Calu3 (cell line): ENCODE measurements around the gene S1PR1. TPM values are rescaled to one million over a fixed set of nuclear protein-coding genes. Genes with fewer than 3 reads are reported as not detected.

ENCODE experiments used
- BruUV-seq: library from RNA; stranded (reverse); fragments of 400-500 nt; replicated peaks from 2 replicates; lab custom pipeline; 2021; lab: Mats Ljungman, UMichigan
- CTCF ChIA-PET: fragments of 300-600 bp; sonication (Branson Sonifier 250); formaldehyde crosslinking; loops from one replicate; lab custom pipeline; 2022; ENCODE audit warnings: antibody characterized with exemption; lab: Charles Lee
- DNase-seq: peaks from one replicate; pipeline ENCODE4 v3.0.0; 2022
- H3K27ac Mint-ChIP-seq: one replicate; pipeline ENCODE4 v1.8.0; 2022; ENCODE audit warnings: mixed read lengths; ENCODE audit not compliant: unreplicated experiment
- H3K27me3 Mint-ChIP-seq: one replicate; pipeline ENCODE4 v1.8.0; 2022; ENCODE audit warnings: mixed read lengths; ENCODE audit not compliant: unreplicated experiment
- H3K36me3 Mint-ChIP-seq: one replicate; pipeline ENCODE4 v1.8.0; 2022; ENCODE audit warnings: mild to moderate bottlenecking, moderate library complexity, mixed read lengths; ENCODE audit not compliant: insufficient read depth, unreplicated experiment
- H3K4me1 Mint-ChIP-seq: one replicate; pipeline ENCODE4 v1.8.0; 2022; ENCODE audit warnings: mild to moderate bottlenecking, low read depth, mixed read lengths; ENCODE audit not compliant: unreplicated experiment
- H3K4me3 Mint-ChIP-seq: one replicate; pipeline ENCODE4 v1.8.0; 2022; ENCODE audit warnings: mild to moderate bottlenecking, low read depth, moderate library complexity, mixed read lengths; ENCODE audit not compliant: unreplicated experiment
- H3K9me3 Mint-ChIP-seq: one replicate; pipeline ENCODE4 v1.8.0; 2022; ENCODE audit warnings: low read depth, mixed read lengths; ENCODE audit not compliant: unreplicated experiment
- intact Hi-C: fragments of 100-400 bp; cut with micrococcal nuclease; formaldehyde crosslinking; loops from one replicate; pipeline ENCODE4 v1.10.0; 2022; ENCODE audit not compliant: unreplicated experiment
- total RNA-seq: library from RNA; stranded (reverse); gene quantifications from 2 replicates; pipeline ENCODE4 v1.2.3, GENCODE V29; 2022
- TF ChIP-seq, protein P1 (sequence below): fragments of 200-600 bp; IDR thresholded peaks from one replicate; pipeline ENCODE4 v1.8.0; 2022; ENCODE audit warnings: antibody characterized with exemption; ENCODE audit not compliant: unreplicated experiment

Gene S1PR1
- total RNA-seq, 1 experiment from 2014 or later: not detected

DNA sequence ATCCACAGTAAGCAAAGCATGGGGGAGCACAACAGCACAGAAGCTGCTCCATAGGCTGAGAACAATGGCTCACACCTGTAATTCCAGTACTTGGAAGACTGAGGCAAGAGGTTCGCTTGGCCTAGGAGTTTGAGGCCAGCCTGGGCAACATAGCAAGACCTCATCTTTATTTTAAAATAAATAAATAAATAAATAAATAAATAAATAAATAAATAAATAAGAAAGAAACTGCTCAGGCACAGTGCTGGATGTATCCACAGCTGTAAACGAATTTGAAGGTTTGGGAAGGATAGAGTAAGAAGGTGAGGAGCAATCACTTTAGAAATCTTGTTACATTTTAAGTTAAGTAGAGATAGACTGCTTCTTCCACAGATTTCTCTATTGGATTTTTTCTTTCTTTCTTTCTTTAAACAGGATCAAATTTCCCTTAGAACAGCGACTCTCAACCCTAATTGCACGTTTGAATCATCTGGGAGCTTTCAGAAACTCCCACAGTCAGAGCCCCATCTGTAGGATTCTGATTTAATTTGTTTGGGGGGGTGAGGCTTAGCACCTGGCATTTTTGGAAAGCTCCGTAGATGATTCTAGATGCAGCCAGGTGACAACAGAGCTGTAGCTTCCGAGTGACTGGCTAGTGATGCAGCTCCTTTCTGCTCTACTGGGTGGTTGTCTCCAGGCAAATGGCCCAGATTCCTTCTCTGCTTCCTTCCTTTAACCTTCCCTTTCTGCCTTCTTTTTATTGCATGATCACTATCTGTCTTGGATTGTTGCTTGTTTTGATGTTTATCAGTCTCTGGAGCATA, 53.5 kb downstream of the S1PR1 start:
- no TSS peak for BruUV-seq
- H3K4me3 Mint-ChIP-seq: no peak overlapping the region
- no peaks in the 10 kb centered on the region for H3K27me3 Mint-ChIP-seq
- peaks cover 5% of the 10 kb centered on the region for H3K36me3 Mint-ChIP-seq
- peaks cover 22% of the 10 kb centered on the region for H3K4me1 Mint-ChIP-seq
- TF ChIP-seq, protein P1, sequence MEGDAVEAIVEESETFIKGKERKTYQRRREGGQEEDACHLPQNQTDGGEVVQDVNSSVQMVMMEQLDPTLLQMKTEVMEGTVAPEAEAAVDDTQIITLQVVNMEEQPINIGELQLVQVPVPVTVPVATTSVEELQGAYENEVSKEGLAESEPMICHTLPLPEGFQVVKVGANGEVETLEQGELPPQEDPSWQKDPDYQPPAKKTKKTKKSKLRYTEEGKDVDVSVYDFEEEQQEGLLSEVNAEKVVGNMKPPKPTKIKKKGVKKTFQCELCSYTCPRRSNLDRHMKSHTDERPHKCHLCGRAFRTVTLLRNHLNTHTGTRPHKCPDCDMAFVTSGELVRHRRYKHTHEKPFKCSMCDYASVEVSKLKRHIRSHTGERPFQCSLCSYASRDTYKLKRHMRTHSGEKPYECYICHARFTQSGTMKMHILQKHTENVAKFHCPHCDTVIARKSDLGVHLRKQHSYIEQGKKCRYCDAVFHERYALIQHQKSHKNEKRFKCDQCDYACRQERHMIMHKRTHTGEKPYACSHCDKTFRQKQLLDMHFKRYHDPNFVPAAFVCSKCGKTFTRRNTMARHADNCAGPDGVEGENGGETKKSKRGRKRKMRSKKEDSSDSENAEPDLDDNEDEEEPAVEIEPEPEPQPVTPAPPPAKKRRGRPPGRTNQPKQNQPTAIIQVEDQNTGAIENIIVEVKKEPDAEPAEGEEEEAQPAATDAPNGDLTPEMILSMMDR: no peak
- DNase-seq: no peak
- no peaks in the 10 kb centered on the region for H3K9me3 Mint-ChIP-seq
- CTCF ChIA-PET: interaction anchor here (1.7 kb wide), 1 partner anchor 19 kb away, joined by 5 read pairs; no protein-coding TSS in a partner anchor
- intact Hi-C loops: no loop called here
- H3K27ac Mint-ChIP-seq: no peak overlapping the region

Other genes starting within 250 kb of the S1PR1 start
- gene DPH5, start 211.2 kb upstream of the S1PR1 start, total RNA-seq: 20.6 and 25.8 TPM in 2 replicates